Measurements from ENCODE around the gene RYK. TPM values are rescaled to one million over a fixed set of nuclear protein-coding genes. Genes with fewer than 3 reads are reported as not detected.
"Not testable (repeated sequence)": the region's sequence is repeated elsewhere in the genome, so short reads cannot be mapped to it uniquely, and the experiment has no call there.

Gene RYK
- polyA plus RNA-seq, 3 donors = 90.3 to 102 (median 92.4) TPM

- no peak for DNase-seq
These were observed 22.2 kb downstream of the RYK start for GRCh38 chr3:134228479-134228878.

- DNase-seq = no peak
These were observed 22.6 kb downstream of the RYK start for GRCh38 chr3:134228035-134228434.

- not testable (repeated sequence) for DNase-seq
These were observed 25.9 kb downstream of the RYK start for GRCh38 chr3:134224796-134225156.

GRCh38 chr3:134222835-134223234 is 27.8 kb downstream of the RYK start:
- no peak for DNase-seq

- DNase-seq = no peak
These were observed 33.8 kb downstream of the RYK start for GRCh38 chr3:134216851-134217250.

GRCh38 chr3:134216191-134216764 is 34.4 kb downstream of the RYK start:
- no peak for DNase-seq

- no peak for DNase-seq
These were observed 36.4 kb downstream of the RYK start for GRCh38 chr3:134214239-134214638.

GRCh38 chr3:134212967-134213665 is 37.5 kb downstream of the RYK start:
- peak; percentile 72 for DNase-seq

GRCh38 chr3:134211797-134212196 is 38.9 kb downstream of the RYK start:
- no peak for DNase-seq

- no peak for DNase-seq
These were observed 45.2 kb downstream of the RYK start for GRCh38 chr3:134205451-134205850.

GRCh38 chr3:134201201-134202130 is 49.2 kb downstream of the RYK start:
- no peak for DNase-seq

- not testable (repeated sequence) for DNase-seq
These were observed 50.8 kb downstream of the RYK start for GRCh38 chr3:134199880-134200279.

- no peak for DNase-seq
These were observed 51.4 kb downstream of the RYK start for GRCh38 chr3:134199240-134199639.

GRCh38 chr3:134198414-134198813 is 52.2 kb downstream of the RYK start:
- no peak for DNase-seq

GRCh38 chr3:134197681-134198261 is 52.9 kb downstream of the RYK start:
- peak; percentile 29 for DNase-seq

- DNase-seq = no peak
These were observed 56.4 kb downstream of the RYK start for GRCh38 chr3:134194247-134194646.

GRCh38 chr3:134190250-134190649 is 60.4 kb downstream of the RYK start:
- DNase-seq = no peak

- no peak for DNase-seq
These were observed 60.8 kb downstream of the RYK start for GRCh38 chr3:134189849-134190248.

GRCh38 chr3:134186391-134186790 is 64.3 kb downstream of the RYK start:
- DNase-seq = no peak

- DNase-seq = no peak
These were observed 69.9 kb downstream of the RYK start for GRCh38 chr3:134180761-134181160.

- no peak for DNase-seq
These were observed 71.2 kb downstream of the RYK start for GRCh38 chr3:134179508-134179907.

GRCh38 chr3:134163096-134163495 is 87.6 kb downstream of the RYK start:
- DNase-seq = no peak
